Fibroblast of lung (primary cell): ENCODE data around the gene MYO1E. TPM values are rescaled to one million over a fixed set of nuclear protein-coding genes. Genes with fewer than 3 reads are reported as not detected.
"Not testable (repeated sequence)": the region's sequence is repeated elsewhere in the genome, so short reads cannot be mapped to it uniquely, and the experiment has no call there.

Experiments used
- DNase-seq, 2 donors: peaks; one replicate each; pipeline versions ENCODE4 v3.0.0 to v3.0.0-alpha.2; 2010; ENCODE audit warnings: low read depth in 2 of 2
- H2AFZ ChIP-seq: 2 replicates; pipeline ENCODE4 v1.5.1; 2012; ENCODE audit warnings: low read length, control low read depth, inconsistent platforms
- H3K27ac ChIP-seq: 2 replicates; pipeline ENCODE4 v1.5.1; 2011; ENCODE audit warnings: low read length, control low read depth; ENCODE audit not compliant: insufficient read depth
- H3K27me3 ChIP-seq: 2 replicates; pipeline ENCODE4 v1.5.1; 2011; ENCODE audit warnings: mild to moderate bottlenecking, low read length; ENCODE audit not compliant: control insufficient read depth, insufficient read depth
- H3K36me3 ChIP-seq: 2 replicates; pipeline ENCODE4 v1.5.1; 2011; ENCODE audit warnings: low read length; ENCODE audit not compliant: control insufficient read depth, insufficient read depth
- H3K4me1 ChIP-seq: 2 replicates; pipeline ENCODE4 v1.5.1; 2011; ENCODE audit warnings: low read length; ENCODE audit not compliant: control insufficient read depth, insufficient read depth; ENCODE audit errors: extremely low read depth
- H3K4me2 ChIP-seq: 2 replicates; pipeline ENCODE4 v1.5.1; 2011; ENCODE audit warnings: low read length, control low read depth; ENCODE audit not compliant: insufficient read depth; ENCODE audit errors: extremely low read depth
- H3K4me3 ChIP-seq, 4 experiments: fragments of 200-600 bp in 1 of 4; sonication (generic) in 1 of 4; replicated peaks in 1 of 4; 2 replicates each; pipeline ENCODE4 v1.5.1; 2011 to 2016; ENCODE audit warnings: low read length in 4 of 4, low read depth in 3 of 4, mild to moderate bottlenecking in 3 of 4, control low read depth in 2 of 4, inconsistent platforms in 1 of 4, mixed read lengths in 1 of 4; ENCODE audit not compliant: insufficient read depth in 1 of 4; ENCODE audit errors: control extremely low read depth in 1 of 4
- H3K79me2 ChIP-seq: 2 replicates; pipeline ENCODE4 v1.5.1; 2012; ENCODE audit warnings: mild to moderate bottlenecking, low read length, inconsistent platforms; ENCODE audit not compliant: control insufficient read depth, insufficient read depth
- H3K9ac ChIP-seq: 2 replicates; pipeline ENCODE4 v1.5.1; 2011; ENCODE audit warnings: mild to moderate bottlenecking, low read length, control low read depth; ENCODE audit not compliant: insufficient read depth
- H3K9me3 ChIP-seq: 2 replicates; pipeline ENCODE4 v1.5.1; 2012; ENCODE audit warnings: low read depth, low read length; ENCODE audit not compliant: control insufficient read depth, insufficient read depth
- H4K20me1 ChIP-seq: 2 replicates; pipeline ENCODE4 v1.5.1; 2011; ENCODE audit warnings: low read length; ENCODE audit not compliant: control insufficient read depth, insufficient read depth; ENCODE audit errors: extremely low read depth
- EZH2 ChIP-seq: IDR thresholded peaks from 2 replicates; pipeline ENCODE4 v1.5.1; 2012; ENCODE audit warnings: low read length, control low read depth, mild to moderate bottlenecking; ENCODE audit errors: missing control alignments
- polyA plus RNA-seq, 2 donors: library from polyadenylated mRNA; depleted of rRNA in 1 of 2; stranded (reverse) in 1 of 2; unstranded in 1 of 2; fragments of >200 nt; gene quantifications; 2 replicates each; pipeline ENCODE4 v1.2.1, GENCODE V29; 2011 to 2012; ENCODE audit warnings: missing spikeins in 1 of 2
- total RNA-seq: library from RNA; depleted of rRNA; stranded (reverse); fragments of >200 nt; gene quantifications from 2 replicates; pipeline ENCODE4 v1.2.1, GENCODE V29; 2014
- TF ChIP-seq, protein P1 (sequence below), 2 donors: IDR thresholded peaks in 1 of 2; conservative IDR thresholded peaks in 1 of 2; 1 replicate in 1 of 2; 2 replicates in 1 of 2; pipeline ENCODE4 v1.5.1; 2011 to 2012; ENCODE audit warnings: low read length in 2 of 2, control low read depth in 1 of 2, inconsistent platforms in 1 of 2, low read depth in 1 of 2, mild to moderate bottlenecking in 1 of 2

MYO1E gene
- total and polyA plus RNA-seq, 2 donors (not counting 1 experiment from before 2014, with no cell fraction given): 27.6 to 84.0 TPM

DNA sequence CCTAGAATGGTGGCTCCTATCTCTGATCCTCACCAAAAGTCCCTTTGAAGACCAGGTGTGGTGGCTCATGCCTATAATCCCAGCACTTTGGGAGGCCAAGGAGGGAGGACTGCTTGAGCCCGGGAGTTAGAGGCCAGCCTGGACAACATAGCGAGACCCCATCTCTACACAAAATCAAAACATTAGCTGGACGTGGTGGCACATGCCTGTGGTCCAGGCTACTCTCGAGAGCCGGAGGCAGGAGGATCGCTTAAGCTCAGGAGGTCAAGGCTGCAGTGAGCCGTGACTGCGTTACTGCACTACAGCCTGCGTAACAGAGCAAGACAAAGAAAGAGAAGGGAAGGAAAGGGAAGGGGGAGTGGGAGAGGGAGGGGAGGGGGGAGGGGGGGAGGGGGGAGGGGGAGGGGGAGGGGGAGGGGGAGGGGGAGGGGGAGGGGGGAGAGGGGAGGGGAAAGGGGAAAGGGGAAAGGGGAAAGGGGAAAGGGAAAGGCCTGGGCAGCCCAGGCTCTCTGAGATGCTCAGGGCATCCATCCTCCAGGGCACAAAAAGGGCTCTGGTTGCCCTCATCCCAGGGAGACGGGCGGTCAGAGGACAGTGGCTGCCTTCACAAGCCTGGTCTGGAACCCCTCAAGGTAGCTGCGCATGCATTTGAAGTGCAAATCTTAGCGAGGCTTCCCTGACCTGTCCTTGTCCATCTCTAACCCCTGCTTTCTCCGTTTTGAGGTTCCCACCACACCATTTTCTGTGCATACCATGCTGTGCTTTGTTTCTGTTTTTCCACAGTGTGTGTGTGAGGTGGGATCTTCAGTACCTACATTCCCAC lies 89.9 kb downstream of the MYO1E start:
- TF ChIP-seq EZH2: no peak
- TF ChIP-seq, protein P1, sequence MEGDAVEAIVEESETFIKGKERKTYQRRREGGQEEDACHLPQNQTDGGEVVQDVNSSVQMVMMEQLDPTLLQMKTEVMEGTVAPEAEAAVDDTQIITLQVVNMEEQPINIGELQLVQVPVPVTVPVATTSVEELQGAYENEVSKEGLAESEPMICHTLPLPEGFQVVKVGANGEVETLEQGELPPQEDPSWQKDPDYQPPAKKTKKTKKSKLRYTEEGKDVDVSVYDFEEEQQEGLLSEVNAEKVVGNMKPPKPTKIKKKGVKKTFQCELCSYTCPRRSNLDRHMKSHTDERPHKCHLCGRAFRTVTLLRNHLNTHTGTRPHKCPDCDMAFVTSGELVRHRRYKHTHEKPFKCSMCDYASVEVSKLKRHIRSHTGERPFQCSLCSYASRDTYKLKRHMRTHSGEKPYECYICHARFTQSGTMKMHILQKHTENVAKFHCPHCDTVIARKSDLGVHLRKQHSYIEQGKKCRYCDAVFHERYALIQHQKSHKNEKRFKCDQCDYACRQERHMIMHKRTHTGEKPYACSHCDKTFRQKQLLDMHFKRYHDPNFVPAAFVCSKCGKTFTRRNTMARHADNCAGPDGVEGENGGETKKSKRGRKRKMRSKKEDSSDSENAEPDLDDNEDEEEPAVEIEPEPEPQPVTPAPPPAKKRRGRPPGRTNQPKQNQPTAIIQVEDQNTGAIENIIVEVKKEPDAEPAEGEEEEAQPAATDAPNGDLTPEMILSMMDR (conservative IDR thresholded peaks at IDR 0.05 in 1 of 2, IDR thresholded peaks at IDR 0.05 in 1 of 2; ENCODE audit: low read depth in 1 of 2, low read length in 2 of 2): no peak
- Histone ChIP-seq H3K27ac (no peak overlapping the region), H3K27me3 (no peaks in the 10 kb centered on the region), H4K20me1 (no peaks in the 10 kb centered on the region), H3K79me2 (peaks cover 16% of the 10 kb centered on the region), H3K9me3 (no peaks in the 10 kb centered on the region), H3K36me3 (no peaks in the 10 kb centered on the region), H3K4me1 (peaks cover 2% of the 10 kb centered on the region), H3K9ac (no peak overlapping the region), H3K4me2 (no peak overlapping the region), H2AFZ (no peak overlapping the region), H3K4me3 (no peak overlapping the region)
- no peak for DNase-seq

DNA sequence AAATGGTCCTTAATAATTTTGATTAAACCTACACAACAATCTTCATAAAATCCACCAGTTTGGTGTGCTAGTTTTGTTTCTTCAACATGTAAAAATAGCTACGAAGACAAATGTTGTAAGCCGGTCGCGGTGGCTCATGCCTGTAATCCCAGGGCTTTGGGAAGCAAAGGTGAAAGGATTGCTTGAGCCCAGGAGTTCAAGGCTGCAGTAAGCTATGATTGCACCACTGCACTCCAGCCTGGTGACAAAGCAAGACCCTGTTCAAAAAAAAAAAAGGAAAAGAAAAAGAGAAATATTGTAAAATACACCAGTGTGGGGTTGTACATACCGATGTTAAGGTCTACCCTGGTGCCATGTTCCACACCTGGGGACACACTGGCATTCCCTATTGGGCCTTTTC lies 91.0 kb downstream of the MYO1E start:
- H3K4me1 ChIP-seq: peaks cover 2% of the 10 kb centered on the region
- TF ChIP-seq, protein P1 (conservative IDR thresholded peaks at IDR 0.05 in 1 of 2, IDR thresholded peaks at IDR 0.05 in 1 of 2; ENCODE audit: low read depth in 1 of 2, low read length in 2 of 2): no peak
- TF ChIP-seq EZH2: no peak
- H2AFZ ChIP-seq: no peak overlapping the region
- no peak overlapping the region for H3K27ac ChIP-seq
- H4K20me1 ChIP-seq: no peaks in the 10 kb centered on the region
- H3K9ac ChIP-seq: no peak overlapping the region
- H3K79me2 ChIP-seq: peaks cover 15% of the 10 kb centered on the region
- H3K4me2 ChIP-seq: no peak overlapping the region
- DNase-seq: no peak
- H3K4me3 ChIP-seq: no peak overlapping the region
- H3K9me3 ChIP-seq: no peaks in the 10 kb centered on the region
- no peaks in the 10 kb centered on the region for H3K36me3 ChIP-seq
- no peaks in the 10 kb centered on the region for H3K27me3 ChIP-seq

DNA sequence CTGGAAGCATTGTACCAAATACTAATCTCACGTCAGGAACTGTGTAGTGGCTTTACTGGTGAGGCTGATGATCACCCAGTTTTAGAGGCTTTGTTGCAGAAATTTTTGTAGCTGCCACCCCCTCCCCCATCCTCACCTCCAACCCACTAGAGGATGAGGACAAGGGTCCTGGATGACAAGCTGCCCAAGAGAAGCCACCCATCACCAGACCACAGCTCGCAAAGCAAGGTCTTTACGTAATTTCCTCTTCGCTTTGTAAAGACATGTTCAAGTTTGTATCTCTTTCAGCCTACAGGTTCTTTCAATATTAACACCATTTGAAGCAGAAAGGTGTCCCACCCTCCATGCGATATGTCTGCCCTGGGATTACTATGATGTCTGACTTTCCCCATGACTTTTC lies 91.8 kb downstream of the MYO1E start:
- Histone ChIP-seq H3K9me3 (no peaks in the 10 kb centered on the region), H3K36me3 (no peaks in the 10 kb centered on the region), H3K4me3 (no peak overlapping the region), H3K4me2 (no peak overlapping the region), H3K27me3 (no peaks in the 10 kb centered on the region), H3K27ac (no peak overlapping the region), H3K9ac (no peak overlapping the region), H3K79me2 (peaks cover 15% of the 10 kb centered on the region), H4K20me1 (no peaks in the 10 kb centered on the region), H2AFZ (no peak overlapping the region), H3K4me1 (peaks cover 2% of the 10 kb centered on the region)
- TF ChIP-seq, protein P1 (conservative IDR thresholded peaks at IDR 0.05 in 1 of 2, IDR thresholded peaks at IDR 0.05 in 1 of 2; ENCODE audit: low read depth in 1 of 2, low read length in 2 of 2): no peak
- no peak for TF ChIP-seq EZH2
- DNase-seq: no peak

DNA sequence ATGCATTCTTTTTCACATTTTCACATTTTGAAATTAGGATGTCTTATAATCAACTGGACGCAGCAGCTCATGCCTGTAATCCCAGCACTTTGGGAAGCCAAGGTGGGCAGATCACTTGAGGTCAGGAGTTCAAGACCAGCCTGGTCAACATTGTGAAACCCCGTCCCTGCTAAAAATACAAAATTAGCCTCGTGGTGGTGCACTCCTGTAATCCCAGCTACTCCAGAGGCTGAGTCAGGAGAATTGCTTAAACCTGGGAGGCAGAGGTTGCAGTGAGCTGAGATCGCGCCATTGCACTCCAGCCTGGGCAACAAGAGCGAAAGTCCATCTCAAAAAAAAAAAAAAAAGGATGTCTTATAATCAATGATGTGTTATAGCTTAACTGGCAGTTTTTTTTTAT lies 92.4 kb downstream of the MYO1E start:
- not testable (repeated sequence) for H3K36me3 ChIP-seq, H3K4me1 ChIP-seq, H2AFZ ChIP-seq, DNase-seq, H3K9me3 ChIP-seq, H4K20me1 ChIP-seq, H3K27ac ChIP-seq, H3K9ac ChIP-seq, H3K27me3 ChIP-seq, H3K4me2 ChIP-seq, H3K4me3 ChIP-seq
- peaks cover 15% of the 10 kb centered on the region for H3K79me2 ChIP-seq
